OCI-M1 (cell line): ENCODE results near the gene RTN4.
"Not testable (repeated sequence)": the region's sequence is repeated elsewhere in the genome, so short reads cannot be mapped to it uniquely, and the experiment has no call there.

ENCODE experiments used
- DNase-seq: peaks from one replicate; lab custom pipeline; 2025; lab: John Stamatoyannopoulos, UW

The RTN4 gene, protein sequence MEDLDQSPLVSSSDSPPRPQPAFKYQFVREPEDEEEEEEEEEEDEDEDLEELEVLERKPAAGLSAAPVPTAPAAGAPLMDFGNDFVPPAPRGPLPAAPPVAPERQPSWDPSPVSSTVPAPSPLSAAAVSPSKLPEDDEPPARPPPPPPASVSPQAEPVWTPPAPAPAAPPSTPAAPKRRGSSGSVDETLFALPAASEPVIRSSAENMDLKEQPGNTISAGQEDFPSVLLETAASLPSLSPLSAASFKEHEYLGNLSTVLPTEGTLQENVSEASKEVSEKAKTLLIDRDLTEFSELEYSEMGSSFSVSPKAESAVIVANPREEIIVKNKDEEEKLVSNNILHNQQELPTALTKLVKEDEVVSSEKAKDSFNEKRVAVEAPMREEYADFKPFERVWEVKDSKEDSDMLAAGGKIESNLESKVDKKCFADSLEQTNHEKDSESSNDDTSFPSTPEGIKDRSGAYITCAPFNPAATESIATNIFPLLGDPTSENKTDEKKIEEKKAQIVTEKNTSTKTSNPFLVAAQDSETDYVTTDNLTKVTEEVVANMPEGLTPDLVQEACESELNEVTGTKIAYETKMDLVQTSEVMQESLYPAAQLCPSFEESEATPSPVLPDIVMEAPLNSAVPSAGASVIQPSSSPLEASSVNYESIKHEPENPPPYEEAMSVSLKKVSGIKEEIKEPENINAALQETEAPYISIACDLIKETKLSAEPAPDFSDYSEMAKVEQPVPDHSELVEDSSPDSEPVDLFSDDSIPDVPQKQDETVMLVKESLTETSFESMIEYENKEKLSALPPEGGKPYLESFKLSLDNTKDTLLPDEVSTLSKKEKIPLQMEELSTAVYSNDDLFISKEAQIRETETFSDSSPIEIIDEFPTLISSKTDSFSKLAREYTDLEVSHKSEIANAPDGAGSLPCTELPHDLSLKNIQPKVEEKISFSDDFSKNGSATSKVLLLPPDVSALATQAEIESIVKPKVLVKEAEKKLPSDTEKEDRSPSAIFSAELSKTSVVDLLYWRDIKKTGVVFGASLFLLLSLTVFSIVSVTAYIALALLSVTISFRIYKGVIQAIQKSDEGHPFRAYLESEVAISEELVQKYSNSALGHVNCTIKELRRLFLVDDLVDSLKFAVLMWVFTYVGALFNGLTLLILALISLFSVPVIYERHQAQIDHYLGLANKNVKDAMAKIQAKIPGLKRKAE

DNA sequence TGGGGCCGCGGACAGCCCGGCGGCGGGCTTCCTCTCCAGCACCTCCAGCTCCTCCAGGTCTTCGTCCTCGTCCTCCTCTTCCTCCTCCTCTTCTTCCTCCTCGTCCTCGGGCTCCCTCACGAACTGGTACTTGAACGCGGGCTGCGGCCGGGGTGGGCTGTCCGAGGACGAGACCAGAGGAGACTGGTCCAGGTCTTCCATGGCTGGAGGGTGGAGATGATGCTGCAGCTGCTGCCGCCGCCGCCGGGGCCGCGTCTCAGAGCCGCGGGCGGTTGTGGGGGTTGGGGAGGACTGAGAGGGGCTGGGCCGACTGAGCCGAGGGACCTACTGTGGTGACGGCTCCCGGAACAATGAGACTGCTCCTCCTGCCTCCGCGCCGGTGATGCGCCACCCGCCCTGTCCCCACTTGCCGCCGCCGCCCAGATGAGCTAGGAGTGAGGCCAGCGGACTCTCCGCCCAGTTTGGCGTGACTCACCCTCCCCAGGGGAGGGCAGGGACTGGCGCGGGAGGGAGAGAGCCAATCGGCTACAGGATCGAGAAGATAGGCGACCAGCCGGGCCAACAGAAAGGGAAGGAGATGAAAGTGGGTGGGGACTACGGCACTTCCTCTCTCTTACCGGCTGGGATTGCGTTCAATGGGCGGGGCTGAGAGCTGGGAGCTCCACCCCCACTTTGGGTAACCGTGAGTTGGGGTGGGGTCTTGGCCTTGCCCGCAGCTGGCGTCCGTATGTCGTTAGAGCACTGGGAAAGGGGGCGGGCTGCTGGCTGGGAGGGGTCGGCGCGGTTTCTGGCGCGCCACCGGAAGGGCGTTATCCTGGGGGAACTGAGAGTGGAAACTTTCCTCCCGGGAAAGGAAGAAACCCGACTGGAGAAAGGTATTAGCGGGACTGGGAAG, at the start of gene RTN4:
TSS of gene RTN4 (minus strand) at position 352 of the 895 bp plus-strand sequence. CDS start at position 201, 151 bp downstream.
- peak; percentile 99 for DNase-seq

DNA sequence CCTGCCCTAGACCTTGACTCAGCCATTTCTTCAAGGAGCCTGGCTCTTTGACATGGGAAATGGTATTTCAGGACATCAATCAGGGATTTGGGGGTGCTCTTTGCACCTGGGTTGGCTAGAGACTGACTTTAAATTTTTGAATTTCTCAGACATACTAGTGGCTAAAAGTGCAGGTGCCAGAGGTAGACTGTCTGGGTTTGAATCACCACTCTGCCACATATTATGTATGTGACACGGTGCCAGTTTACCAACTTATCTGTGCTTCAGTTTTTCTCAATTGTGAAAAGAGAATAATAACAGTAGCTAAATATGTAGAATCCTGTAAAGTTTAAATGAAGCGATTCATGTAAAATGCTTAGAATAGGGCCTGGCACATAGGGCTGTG, 49.2 kb upstream of the RTN4 start:
- no peak for DNase-seq

DNA sequence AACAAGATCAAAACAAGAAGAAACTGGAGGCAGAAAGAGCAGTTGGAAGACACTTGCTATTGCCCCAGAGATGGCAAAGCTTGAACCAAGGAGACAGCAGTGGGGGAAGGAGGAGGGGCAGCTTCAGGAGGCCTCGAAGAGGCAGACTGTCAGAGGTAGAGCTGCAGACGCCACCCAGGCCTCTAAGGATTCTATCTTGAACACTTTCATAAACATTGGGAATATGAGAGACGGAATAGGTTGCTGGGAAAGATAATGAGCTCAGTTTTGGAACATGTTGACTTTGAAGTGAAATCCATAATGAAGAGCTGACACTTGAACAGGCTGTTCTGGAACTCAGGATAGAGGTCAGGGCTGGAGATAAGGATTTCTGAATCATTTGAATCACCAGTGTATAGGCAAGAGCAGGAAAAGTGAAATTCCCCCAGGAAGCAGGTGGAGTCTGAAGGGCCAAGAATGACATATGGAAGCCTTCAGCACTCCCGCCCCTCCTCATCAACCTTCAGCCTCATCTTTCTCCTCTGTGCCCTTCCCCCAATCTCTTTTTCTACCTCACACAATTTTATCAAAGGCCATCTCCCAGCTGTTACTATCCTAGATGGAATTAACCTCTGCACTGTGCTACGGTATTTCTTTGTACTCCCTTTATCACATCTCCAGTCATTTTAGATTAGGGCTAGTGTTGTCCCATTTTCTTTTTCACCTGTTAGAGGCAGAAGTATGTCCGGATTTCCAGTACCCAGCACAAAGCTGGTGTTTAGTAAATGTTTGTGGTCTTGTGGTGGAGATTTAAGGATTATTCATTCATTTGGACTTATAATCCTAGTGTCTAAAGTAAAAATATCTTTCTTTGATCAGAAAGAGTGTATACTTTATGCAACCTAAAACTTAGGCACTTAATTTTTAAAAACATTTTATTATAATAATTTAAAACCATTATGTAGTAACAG, 47.5 kb upstream of the RTN4 start:
- DNase-seq: peak; percentile 57

DNA sequence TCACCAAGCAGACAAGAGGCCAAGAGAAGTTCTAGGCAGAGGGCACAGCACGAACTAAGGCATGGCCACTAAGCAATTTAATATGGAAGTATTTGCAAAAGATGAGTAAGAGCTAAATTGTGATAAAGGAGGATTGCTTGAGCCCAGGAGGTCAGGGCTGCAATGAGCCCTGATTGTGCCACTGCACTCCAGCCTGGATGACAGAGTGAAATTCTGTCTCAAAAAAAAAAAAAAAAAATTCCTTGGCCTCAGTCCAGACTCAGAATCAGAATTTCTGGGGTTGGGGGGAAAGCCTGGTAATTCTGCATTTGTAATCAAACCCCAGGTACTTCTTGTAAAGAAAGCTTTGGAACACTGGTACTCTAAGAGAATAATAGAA, 46.8 kb upstream of the RTN4 start:
- DNase-seq: no peak

DNA sequence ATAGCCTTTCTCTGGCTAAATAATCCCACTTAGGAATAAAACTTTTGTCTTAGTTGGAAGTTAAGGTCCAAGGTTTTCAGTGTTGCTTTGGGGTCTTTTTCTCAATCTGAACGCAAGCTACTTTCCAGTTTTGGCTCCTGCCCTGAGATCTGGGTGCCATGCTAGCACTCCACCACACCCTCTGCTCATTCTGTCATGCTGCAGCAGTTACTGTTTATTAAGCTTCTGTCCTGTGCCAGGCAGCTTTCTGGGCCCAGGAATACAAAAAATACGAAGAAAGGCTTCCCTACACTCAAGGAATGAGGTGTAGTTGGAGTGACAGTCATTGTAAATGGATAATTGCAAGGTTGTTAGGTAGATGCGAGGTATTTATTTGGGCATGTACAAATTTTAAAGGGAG, 46.3 kb upstream of the RTN4 start:
- no peak for DNase-seq

DNA sequence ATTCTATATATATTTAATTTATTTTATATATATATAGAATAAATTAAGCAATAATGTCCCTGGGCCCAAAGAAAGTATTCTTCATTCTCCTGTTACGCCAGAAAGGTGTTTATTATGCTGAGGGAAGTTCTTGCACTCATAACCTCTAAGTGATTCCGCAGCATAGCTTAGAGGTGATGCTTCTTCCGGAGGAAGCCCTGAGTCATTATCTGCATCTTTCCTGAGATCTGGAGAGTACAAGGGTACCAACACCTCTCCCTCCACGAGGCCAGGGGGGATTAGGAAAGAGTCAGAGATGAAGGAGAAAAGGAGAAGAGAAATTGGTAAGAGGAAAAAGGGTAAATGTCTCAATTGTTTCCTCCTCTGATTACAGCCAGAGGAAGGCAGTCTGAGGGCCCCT, 43.1 kb upstream of the RTN4 start:
- DNase-seq: no peak

DNA sequence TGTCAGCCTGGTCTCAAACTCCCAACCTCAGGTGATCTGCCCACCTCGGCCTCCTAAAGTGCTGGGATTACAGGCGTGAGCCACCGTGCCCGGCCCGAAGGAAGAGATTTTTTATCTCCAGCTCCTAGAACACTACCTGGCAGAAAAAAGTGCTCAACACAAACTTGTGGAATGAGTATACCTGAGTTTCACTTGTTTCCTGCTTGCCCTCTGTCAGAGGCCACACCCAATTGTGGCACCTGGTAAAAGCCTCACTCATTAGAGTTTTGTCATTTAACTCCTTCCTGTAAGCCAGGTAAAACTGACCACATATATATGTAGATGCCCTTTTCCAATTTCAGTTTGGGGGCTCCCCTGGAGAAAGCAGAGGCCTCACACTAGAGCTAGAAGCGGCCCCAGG, 42.2 kb upstream of the RTN4 start:
- no peak for DNase-seq

DNA sequence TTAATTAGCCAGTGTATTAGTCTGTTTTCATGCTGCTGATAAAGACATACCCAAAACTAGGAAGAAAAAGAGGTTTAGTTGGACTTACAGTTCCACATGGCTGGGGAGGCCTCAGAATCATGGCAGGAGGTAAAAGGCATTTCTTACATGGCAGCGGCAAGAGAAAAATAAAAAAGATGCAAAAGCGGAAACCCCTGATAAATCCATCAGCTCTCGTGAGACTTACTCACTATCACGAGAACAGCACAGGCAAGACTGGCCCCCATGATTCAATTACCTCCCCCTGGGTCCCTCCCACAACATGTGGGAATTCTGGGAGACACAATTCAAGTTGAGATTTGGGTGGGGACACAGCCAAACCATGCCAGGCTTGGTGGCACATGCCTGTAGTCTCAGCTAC, 41.4 kb upstream of the RTN4 start:
- peak; percentile 40 for DNase-seq

DNA sequence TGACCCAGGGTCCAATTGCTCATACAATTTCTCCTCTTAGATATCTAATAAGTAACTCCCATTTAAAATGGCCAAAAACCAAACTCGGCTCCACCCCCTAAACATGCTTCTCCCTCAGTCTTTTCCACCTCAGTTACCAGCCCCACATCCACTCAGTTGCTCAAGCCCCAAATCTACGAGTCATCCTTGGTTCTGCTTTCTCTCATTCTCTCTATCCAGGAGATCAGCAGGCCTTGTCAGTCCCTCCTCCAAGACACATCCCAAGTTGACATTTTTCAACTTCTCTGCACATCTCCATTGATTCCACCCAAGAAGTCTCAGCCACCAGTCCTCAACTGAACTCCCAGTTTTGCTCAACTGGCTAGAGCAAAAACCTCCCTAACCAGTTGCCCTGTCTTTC, 40.5 kb upstream of the RTN4 start:
- DNase-seq: peak; percentile 70

DNA sequence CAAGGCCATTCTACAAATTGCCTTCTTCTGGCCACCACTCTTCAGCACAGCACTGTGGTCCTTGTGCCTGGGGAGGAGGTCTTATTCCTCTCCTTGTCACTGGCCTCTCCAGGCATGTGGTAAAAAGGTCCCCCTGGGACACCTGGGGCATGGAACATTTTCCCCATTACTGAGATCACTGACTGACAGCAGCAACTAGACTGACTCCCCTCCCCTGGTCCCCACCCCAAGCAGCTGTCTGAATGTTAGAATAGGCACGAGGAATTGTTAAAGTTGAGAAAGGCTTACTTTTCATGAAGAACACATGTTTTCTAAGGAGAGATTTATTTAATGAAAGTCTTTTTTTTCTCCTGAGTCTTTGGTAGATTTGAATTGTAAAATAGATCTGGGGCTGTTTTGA, 39.5 kb upstream of the RTN4 start:
- DNase-seq: no peak

DNA sequence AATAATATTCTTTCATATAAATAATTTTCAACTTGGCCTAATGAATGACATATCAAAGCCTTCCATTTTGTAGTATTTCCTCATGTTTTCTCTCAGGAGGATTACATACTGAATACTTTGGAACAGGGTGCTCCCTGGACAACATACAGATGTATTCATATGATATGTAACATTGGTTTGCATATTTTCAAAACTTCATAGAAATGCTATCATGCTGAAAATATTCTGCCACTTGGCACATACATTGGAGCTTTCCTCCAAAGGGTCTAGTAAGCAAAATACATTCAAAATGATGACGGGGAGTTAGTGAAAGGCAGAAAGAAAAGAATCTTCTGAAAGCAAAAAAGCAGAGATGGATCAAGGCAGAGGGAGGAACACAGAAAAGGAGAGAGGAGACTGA, 38.1 kb upstream of the RTN4 start:
- DNase-seq: no peak

DNA sequence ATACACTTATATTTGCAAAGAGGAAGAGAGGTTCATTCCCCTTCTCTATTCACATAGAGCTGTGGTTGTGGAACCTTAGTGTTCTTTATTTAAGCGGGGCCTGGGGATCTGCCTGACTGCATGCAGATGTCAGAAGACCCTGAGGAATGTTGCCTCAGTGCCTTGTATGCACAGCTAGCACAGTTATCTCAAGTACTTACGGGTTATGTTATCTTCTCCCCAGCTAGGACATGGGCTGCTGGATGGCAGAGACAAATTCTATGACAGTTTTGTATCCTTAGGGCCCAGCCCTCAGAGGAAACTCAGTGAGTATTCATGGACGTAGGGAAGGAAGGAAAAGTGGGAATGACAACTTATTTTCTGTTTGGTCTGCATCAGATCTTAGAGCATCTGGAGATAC, 37.7 kb upstream of the RTN4 start:
- peak; percentile 69 for DNase-seq

DNA sequence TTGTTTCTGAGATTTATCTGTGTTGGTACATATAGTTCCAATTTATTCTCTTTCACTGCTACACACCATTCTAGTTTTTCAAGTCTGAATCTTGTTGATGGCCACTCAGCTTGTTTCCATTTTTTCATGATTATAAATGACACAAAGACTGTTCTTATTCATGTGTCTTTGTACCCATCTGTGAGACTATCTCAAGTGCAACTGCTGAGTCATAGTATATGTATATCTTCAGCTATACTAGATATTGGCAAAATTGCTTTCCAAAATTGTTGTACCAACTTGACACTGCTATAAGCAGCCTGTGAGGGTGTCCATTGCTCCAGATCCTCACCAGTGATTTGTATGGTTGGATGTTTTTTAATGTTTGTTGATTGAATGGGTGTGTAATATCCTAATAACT, 37.2 kb upstream of the RTN4 start:
- peak; percentile 69 for DNase-seq

DNA sequence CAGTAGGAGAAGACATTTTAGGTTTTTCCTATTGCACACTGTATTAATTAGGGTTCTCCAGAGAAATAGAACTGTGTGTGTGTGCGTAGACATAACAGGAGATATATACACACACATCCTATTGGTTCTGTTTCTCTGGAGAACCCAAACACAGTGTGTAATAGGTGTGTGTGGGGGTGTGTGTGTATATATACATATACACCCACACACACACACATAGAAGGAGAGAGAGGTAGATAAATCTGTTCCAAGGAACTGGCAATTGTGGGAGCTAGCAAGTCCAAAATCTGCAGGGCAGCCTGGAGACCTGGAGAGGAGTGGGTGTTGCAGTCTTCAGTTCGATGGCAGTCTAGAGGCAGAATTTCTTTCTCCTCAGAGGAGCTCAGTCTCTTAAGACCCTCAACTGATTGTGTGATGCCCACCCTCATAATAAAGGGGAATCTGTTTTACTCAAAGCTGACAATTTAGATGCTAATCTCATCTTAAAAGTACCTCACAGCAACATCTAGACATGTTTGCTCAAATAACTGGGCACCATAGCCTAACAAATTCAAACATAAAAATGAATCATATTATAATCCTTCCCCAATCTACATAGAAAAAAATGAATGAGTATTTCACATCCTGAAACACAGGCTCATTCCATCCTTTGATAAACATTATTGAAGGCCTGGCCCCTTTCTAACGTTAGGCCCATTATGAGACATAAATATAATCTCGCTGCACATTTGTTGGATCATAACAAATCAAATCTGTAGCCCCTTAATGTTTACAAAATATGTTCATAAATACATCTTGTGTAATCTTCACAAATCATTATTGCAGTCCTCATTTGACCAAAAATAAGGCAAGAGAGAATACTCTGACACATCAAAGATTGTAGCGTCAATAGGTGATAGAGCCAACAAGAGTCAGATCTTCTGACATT, 35.1 kb upstream of the RTN4 start:
- DNase-seq: no peak

DNA sequence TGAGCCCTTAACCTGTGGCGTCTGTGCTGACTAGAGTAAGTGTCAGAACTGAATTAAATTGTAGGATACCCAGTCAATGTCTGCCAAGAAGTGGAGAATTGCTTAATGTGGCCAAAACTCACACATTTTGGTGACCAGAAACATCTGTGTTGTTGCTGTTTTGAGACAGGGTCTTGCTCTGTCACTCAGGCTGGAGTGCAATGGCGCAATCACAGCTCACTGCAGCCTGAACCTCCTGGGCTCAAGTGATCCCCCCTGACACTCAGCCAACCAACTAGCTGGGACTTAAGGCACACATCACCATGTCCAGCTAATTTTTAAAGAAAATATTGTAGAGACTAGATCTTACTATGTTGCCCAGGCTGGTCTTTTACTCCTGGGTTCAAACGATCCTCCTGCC, 34.4 kb upstream of the RTN4 start:
- no peak for DNase-seq

DNA sequence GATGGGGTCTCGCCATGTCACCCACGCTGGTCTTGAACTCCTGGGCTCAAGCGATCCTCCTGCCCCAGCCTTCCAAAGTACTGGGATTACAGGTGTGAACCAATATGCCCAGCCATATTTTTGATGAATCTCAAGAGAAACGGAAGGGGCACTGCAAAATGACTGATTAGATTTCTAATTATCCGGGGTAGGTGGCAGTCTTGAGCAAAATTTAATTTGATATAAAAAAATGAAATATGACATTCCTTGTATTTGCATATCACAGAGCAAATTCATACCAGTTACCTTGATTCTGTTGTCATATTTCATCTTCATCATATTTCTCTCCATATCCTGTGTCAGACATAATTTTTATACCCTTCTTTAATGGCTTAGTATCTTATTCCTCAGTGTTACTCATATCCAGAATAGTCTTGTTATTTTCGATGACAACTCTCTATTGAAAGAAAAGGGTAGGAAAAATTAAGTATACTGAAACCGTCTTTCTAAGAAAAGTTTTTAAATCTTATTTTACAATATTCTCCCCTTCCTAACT, 30.0 kb upstream of the RTN4 start:
- no peak for DNase-seq

DNA sequence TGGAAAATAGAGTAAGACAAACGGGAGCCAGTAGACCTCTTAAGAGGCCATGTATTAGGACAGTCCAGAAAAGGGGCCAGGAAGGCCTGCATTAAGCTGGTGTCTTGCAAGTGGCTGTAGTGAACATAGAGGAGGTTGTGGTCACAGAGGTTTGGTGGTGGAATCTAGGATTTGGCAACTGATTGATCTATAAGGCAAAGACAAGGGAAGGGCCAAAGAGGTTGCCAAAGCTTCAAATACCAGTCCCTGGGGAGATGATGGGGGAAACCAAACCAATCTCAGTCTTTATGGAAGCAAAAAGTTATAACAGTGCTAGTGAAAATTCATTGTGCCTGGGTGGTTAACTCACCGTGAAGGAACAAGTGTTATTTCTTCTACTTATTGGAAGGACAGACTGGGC, 28.7 kb upstream of the RTN4 start:
- DNase-seq: no peak

DNA sequence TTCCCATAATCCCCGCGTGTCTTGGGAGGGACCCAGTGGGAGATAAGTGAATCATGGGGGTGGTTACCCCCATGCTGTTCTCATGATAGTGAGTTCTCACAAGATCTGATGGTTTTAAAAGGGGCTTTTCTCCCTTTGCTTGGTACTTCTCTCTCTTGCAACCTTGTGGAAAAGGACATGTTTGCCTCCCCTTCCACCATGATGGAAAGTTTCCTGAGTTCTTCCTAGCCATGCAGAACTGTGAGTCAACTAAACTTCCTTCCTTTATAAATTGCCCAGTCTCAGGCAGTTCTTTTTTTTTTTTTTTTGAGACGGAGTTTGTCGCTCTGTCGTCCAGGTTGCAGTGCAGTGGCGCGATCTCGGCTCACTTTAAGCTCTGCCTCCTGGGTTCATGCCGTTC, 26.5 kb upstream of the RTN4 start:
- no peak for DNase-seq

DNA sequence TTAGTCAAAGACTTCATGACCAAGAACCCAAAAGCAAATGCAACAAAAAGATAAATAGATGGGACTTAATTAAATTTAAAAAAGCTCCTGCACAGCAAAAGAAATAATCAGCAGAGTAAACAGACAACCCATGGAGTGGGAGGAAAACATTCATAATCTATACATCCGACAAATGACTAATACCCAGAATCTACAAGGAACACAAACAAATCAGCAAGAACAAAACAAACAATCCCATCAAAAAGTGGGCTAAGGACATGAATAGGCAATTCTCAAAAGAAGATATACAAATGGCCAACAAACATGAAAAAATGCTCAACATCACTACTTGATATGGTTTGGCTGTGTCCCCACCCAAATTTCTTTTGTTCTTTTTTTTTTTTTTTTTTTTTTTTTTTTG, 25.8 kb upstream of the RTN4 start:
- not testable (repeated sequence) for DNase-seq
